Memory B cell (primary cell): ENCODE data around the gene STMP1.

ENCODE experiments used
- ATAC-seq: fragments of 150-1000 bp; cut with Tn5 transposase; 2 replicates; pipeline ENCODE4 v1.10.0; 2021; ENCODE audit warnings: low read depth, mild to moderate bottlenecking, moderate library complexity
- DNase-seq, 2 donors: peaks; one replicate each; pipeline ENCODE4 v3.0.0; 2022; ENCODE audit warnings: low spot score in 2 of 2
- H3K27ac Mint-ChIP-seq: one replicate; pipeline ENCODE4 v1.8.0; 2022; ENCODE audit warnings: mild to moderate bottlenecking, moderate library complexity, mixed read lengths
- H3K27me3 Mint-ChIP-seq: one replicate; pipeline ENCODE4 v1.8.0; 2022; ENCODE audit warnings: mixed read lengths
- H3K36me3 Mint-ChIP-seq: one replicate; pipeline ENCODE4 v1.8.0; 2022; ENCODE audit warnings: mild to moderate bottlenecking, mixed read lengths
- H3K4me1 Mint-ChIP-seq: one replicate; pipeline ENCODE4 v1.8.0; 2022; ENCODE audit warnings: mixed read lengths
- H3K4me3 Mint-ChIP-seq: one replicate; pipeline ENCODE4 v1.8.0; 2022; ENCODE audit warnings: mild to moderate bottlenecking, moderate library complexity, mixed read lengths
- H3K9me3 Mint-ChIP-seq: one replicate; pipeline ENCODE4 v1.8.0; 2022; ENCODE audit warnings: mixed read lengths

STMP1 gene

GRCh38 chr7:135713836-135714470, 51.6 kb downstream of the STMP1 start:
- Mint-ChIP-seq H3K9me3 (no peaks in the 10 kb centered on the region), H3K4me3 (no peak overlapping the region), H3K27ac (no peak overlapping the region), H3K27me3 (peaks cover 6% of the 10 kb centered on the region), H3K36me3 (no peaks in the 10 kb centered on the region), H3K4me1 (no peaks in the 10 kb centered on the region)
- DNase-seq, result no peak
- ATAC-seq, result no peak

DNA sequence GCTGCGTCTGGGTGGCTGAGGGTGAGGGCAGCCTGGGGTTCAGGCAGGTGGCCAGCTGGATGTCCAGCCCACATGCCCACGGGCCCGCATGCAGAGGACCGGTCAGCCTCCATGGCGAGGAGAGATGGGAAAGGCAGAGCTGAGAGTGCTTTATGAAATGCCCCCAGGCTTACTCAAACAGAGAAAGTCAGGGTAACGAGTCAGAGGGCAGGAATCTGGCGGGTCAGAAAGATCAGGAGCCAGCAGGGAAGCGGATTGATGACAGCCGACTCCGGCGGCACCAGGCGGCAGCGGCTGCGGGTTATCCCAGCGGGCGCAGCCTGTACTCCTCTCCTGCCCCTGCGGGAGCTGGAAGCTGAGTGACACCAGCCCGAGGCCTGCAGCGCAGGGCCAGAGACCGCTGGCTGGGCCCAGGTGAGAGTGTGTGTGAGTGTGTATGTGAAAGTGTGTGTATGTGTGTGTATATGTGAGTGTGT, 52.3 kb downstream of the STMP1 start:
- no peak overlapping the region for H3K4me3 Mint-ChIP-seq
- DNase-seq (no peak), ATAC-seq (no peak)
- H3K36me3 Mint-ChIP-seq, result no peaks in the 10 kb centered on the region
- H3K4me1 Mint-ChIP-seq, result peaks cover under 1% of the 10 kb centered on the region
- H3K27me3 Mint-ChIP-seq, result peaks cover 8% of the 10 kb centered on the region
- H3K9me3 Mint-ChIP-seq, result no peaks in the 10 kb centered on the region
- no peak overlapping the region for H3K27ac Mint-ChIP-seq

- Mint-ChIP-seq H3K36me3 (no peaks in the 10 kb centered on the region), H3K27ac (no peak overlapping the region)
Measured at GRCh38 chr7:135715055-135715522, 52.8 kb downstream of the STMP1 start.

GRCh38 chr7:135715673-135716072, 53.4 kb downstream of the STMP1 start:
- Mint-ChIP-seq H3K27ac (no peak overlapping the region), H3K27me3 (peaks cover 12% of the 10 kb centered on the region), H3K4me1 (peaks cover 3% of the 10 kb centered on the region), H3K4me3 (no peak overlapping the region), H3K36me3 (no peaks in the 10 kb centered on the region), H3K9me3 (no peaks in the 10 kb centered on the region)
- no peak for DNase-seq
- ATAC-seq, result no peak

More at GRCh38 chr7:135715055-135715522, 52.8 kb downstream of the STMP1 start:
- Mint-ChIP-seq H3K27me3 (peaks cover 10% of the 10 kb centered on the region), H3K4me3 (no peak overlapping the region), H3K4me1 (peaks cover 3% of the 10 kb centered on the region), H3K9me3 (no peaks in the 10 kb centered on the region)
- DNase-seq, result no peak
- no peak for ATAC-seq

- no peak overlapping the region for H3K4me3 Mint-ChIP-seq
- no peak overlapping the region for H3K27ac Mint-ChIP-seq
- H3K4me1 Mint-ChIP-seq, result peaks cover 3% of the 10 kb centered on the region
- H3K9me3 Mint-ChIP-seq, result no peaks in the 10 kb centered on the region
- no peak for DNase-seq
- H3K27me3 Mint-ChIP-seq, result peaks cover 18% of the 10 kb centered on the region
- no peaks in the 10 kb centered on the region for H3K36me3 Mint-ChIP-seq
- ATAC-seq, result no peak
Measured at GRCh38 chr7:135716677-135717238, 54.4 kb downstream of the STMP1 start.

DNA sequence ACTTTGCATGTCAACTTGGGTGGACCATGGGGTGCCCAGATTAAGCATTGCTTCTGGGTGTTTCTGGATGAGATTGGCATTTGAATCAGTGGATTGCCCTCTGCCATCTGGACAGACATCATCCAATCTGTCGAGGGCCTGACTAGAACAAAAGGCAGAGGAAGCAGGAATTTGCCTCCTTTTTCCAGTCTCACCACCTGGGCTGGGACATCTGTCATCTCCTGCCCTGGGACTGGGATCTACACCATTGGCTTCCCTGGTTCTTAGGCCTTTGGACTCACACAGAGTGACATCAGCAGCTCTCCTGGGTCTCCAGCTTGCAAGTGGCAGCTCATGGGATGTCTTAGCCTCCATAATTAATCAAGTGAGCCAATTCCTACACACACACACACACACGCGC, 55.4 kb downstream of the STMP1 start:
- Mint-ChIP-seq H3K9me3 (no peaks in the 10 kb centered on the region), H3K27ac (no peak overlapping the region), H3K36me3 (no peaks in the 10 kb centered on the region), H3K4me1 (peaks cover 3% of the 10 kb centered on the region), H3K27me3 (peaks cover 19% of the 10 kb centered on the region), H3K4me3 (no peak overlapping the region)
- ATAC-seq (no peak), DNase-seq (no peak)

DNA sequence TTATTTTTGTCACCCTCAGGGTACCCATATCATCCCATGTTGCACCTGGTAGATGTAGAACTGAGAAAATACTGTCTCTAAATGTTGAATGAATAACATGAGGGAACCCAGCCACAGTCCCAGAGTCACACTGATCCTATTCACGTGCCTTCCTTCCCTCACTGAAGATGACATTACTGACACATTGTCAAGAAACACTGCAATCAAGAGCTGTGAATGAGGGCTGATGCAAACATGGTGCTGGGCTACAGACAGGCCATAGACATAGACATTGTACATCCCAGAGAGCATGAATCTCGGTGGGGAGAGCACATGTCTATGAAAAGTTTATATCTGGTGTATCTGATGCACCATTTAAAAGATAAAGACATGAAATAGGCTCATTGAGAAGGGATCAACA, 55.9 kb downstream of the STMP1 start:
- Mint-ChIP-seq H3K9me3 (no peaks in the 10 kb centered on the region), H3K27ac (no peak overlapping the region), H3K36me3 (no peaks in the 10 kb centered on the region), H3K4me1 (peaks cover 3% of the 10 kb centered on the region), H3K27me3 (peaks cover 19% of the 10 kb centered on the region), H3K4me3 (no peak overlapping the region)
- ATAC-seq (no peak), DNase-seq (no peak)

DNA sequence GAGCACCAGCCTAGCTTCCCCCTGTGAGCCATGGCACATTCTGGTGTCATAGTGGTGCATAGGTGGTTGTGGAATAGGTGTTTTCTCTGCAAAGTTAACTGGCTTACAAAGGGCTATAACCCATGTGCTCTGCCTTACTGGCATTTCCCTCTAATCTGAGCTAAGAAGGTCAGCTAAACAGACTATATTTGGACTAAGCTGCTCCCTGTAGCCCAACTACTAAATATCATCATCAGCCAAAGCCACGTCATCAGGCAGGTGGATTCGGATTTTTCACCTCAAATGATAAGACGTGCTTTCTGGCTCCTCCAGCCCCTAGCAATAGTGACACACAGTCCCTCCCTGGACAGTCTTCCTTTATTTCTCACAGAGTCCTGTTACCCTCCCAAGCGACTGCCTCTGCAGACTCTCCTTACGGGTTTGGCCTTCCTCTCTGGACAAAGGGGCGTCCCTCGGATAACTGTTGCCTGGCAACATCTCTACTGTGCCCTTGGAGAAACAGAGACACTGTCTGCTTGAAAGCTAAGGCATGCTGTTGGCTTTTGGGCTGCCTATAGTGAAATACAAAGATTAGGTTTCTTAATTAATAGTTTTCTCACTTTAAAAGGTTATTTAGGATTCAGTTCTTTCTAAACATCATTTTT, 56.6 kb downstream of the STMP1 start:
- H3K9me3 Mint-ChIP-seq, result no peaks in the 10 kb centered on the region
- peaks cover 19% of the 10 kb centered on the region for H3K27me3 Mint-ChIP-seq
- DNase-seq (no peak), ATAC-seq (no peak)
- H3K4me1 Mint-ChIP-seq, result peaks cover 3% of the 10 kb centered on the region
- H3K36me3 Mint-ChIP-seq, result no peaks in the 10 kb centered on the region
- H3K4me3 Mint-ChIP-seq, result no peak overlapping the region
- H3K27ac Mint-ChIP-seq, result no peak overlapping the region

GRCh38 chr7:135719688-135720087, 57.4 kb downstream of the STMP1 start:
- H3K36me3 Mint-ChIP-seq, result no peaks in the 10 kb centered on the region
- peaks cover 3% of the 10 kb centered on the region for H3K4me1 Mint-ChIP-seq
- no peak overlapping the region for H3K27ac Mint-ChIP-seq
- no peaks in the 10 kb centered on the region for H3K9me3 Mint-ChIP-seq
- H3K27me3 Mint-ChIP-seq, result peaks cover 20% of the 10 kb centered on the region
- ATAC-seq (no peak), DNase-seq (no peak)
- H3K4me3 Mint-ChIP-seq, result no peak overlapping the region

- H3K36me3 Mint-ChIP-seq, result no peaks in the 10 kb centered on the region
- no peak overlapping the region for H3K27ac Mint-ChIP-seq
- no peaks in the 10 kb centered on the region for H3K9me3 Mint-ChIP-seq
- H3K4me1 Mint-ChIP-seq, result peaks cover 3% of the 10 kb centered on the region
- H3K4me3 Mint-ChIP-seq, result no peak overlapping the region
- ATAC-seq, result no peak
- H3K27me3 Mint-ChIP-seq, result peaks cover 22% of the 10 kb centered on the region
- DNase-seq, result no peak
Measured at GRCh38 chr7:135721198-135721820, 59.0 kb downstream of the STMP1 start.

DNA sequence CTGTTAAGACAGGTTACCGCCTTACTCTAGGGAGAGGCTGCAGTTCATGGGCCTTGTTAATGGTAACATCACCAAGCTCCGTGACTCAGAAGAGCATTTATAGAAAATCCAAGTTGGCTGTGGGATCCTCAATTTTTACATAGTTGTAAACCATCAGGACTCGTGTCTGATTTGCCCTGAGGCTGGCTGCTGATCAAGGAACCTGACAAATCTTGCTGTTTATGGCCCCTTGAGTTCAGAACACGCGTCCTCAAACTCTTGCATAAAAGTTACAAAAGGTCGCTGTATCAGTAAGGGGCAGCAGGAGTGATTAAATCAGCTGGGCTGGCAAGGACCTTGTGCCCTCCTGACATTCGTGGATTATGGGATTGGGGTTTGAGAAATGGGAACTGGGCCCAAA, 61.1 kb downstream of the STMP1 start:
- H3K4me3 Mint-ChIP-seq, result no peak overlapping the region
- no peaks in the 10 kb centered on the region for H3K36me3 Mint-ChIP-seq
- no peak for ATAC-seq

More for the DNA sequence above, 61.1 kb downstream of the STMP1 start:
- no peak overlapping the region for H3K27ac Mint-ChIP-seq
- peaks cover 18% of the 10 kb centered on the region for H3K27me3 Mint-ChIP-seq
- DNase-seq, result no peak
- peaks cover 3% of the 10 kb centered on the region for H3K4me1 Mint-ChIP-seq
- no peaks in the 10 kb centered on the region for H3K9me3 Mint-ChIP-seq
